ENCODE data around the gene IGSF10. TPM values are rescaled to one million over a fixed set of nuclear protein-coding genes. Genes with fewer than 3 reads are reported as not detected.
"Not testable (repeated sequence)": the region's sequence is repeated elsewhere in the genome, so short reads cannot be mapped to it uniquely, and the experiment has no call there.

Gene IGSF10
- total RNA-seq, 1 donor from 2014 or later = 18.3 TPM

GRCh38 chr3:151487833-151488232 lies 27.0 kb upstream of the IGSF10 start:
- not testable (repeated sequence) for H3K4me3 ChIP-seq (ENCODE audit: low read length in 3 of 3); H3K27ac ChIP-seq (ENCODE audit: low read depth, low read length); H3K27me3 ChIP-seq (ENCODE audit: control insufficient read depth in 3 of 3, insufficient read depth in 3 of 3, low read length in 3 of 3); H3K4me1 ChIP-seq (ENCODE audit: control insufficient read depth in 3 of 3, insufficient read depth in 3 of 3, low read length in 3 of 3); H3K9me3 ChIP-seq (ENCODE audit: control insufficient read depth in 3 of 3, low read length in 3 of 3); H3K36me3 ChIP-seq (ENCODE audit: control insufficient read depth in 3 of 3, insufficient read depth in 3 of 3, low read length in 3 of 3); H3K9ac ChIP-seq (ENCODE audit: low read depth in 1 of 3, low read length in 3 of 3)

DNA sequence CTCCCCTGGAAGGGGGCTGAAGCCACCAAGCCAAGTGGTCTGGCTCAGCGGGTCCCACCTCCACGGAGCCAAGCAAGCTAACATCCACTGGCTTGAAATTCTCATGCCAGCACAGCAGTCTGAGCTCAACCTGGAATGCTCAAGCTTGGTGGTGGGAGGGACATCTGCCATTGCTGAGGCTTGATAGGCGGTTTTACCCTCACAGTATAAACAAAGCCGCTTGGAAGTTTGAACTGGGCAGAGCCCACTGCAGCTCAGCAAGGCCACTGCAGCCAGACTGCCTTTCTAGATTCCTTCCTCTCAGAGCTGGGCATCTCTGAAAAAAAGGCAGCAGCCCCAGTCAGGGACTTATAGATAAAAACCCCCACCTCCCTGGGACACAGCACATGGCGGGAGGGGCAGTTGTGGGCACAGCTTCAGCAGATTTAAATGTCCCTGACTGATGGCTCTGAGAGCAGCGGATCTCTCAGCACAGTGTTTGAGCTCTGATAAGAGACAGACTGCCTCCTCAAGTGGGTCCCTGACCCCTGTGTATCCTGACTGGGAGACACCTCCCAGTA lies 23.2 kb upstream of the IGSF10 start:
- Histone ChIP-seq H3K36me3 (ENCODE audit: control insufficient read depth in 3 of 3, insufficient read depth in 3 of 3, low read length in 3 of 3) (no peaks in the 10 kb centered on the region), H3K27me3 (ENCODE audit: control insufficient read depth in 3 of 3, insufficient read depth in 3 of 3, low read length in 3 of 3) (no peaks in the 10 kb centered on the region), H3K9me3 (ENCODE audit: control insufficient read depth in 3 of 3, low read length in 3 of 3) (peaks cover 0 to 2% (median 0%) of the 10 kb centered on the region in 3 donors), H3K4me3 (ENCODE audit: low read length in 3 of 3) (no peak overlapping the region), H3K4me1 (ENCODE audit: control insufficient read depth in 3 of 3, insufficient read depth in 3 of 3, low read length in 3 of 3) (no peaks in the 10 kb centered on the region), H3K9ac (ENCODE audit: low read depth in 1 of 3, low read length in 3 of 3) (no peak overlapping the region), H3K27ac (ENCODE audit: low read depth, low read length) (no peak overlapping the region)

- Histone ChIP-seq H3K27me3 (ENCODE audit: control insufficient read depth in 3 of 3, insufficient read depth in 3 of 3, low read length in 3 of 3) (no peaks in the 10 kb centered on the region), H3K9me3 (ENCODE audit: control insufficient read depth in 3 of 3, low read length in 3 of 3) (peaks cover 0 to 2% (median 0%) of the 10 kb centered on the region in 3 donors), H3K4me3 (ENCODE audit: low read length in 3 of 3) (no peak overlapping the region), H3K4me1 (ENCODE audit: control insufficient read depth in 3 of 3, insufficient read depth in 3 of 3, low read length in 3 of 3) (no peaks in the 10 kb centered on the region), H3K9ac (ENCODE audit: low read depth in 1 of 3, low read length in 3 of 3) (no peak overlapping the region), H3K27ac (ENCODE audit: low read depth, low read length) (no peak overlapping the region), H3K36me3 (ENCODE audit: control insufficient read depth in 3 of 3, insufficient read depth in 3 of 3, low read length in 3 of 3) (no peaks in the 10 kb centered on the region)
Observed at GRCh38 chr3:151483488-151483887, 22.6 kb upstream of the IGSF10 start.

GRCh38 chr3:151480492-151480891 lies 19.6 kb upstream of the IGSF10 start:
- Histone ChIP-seq H3K9ac (ENCODE audit: low read depth in 1 of 3, low read length in 3 of 3) (no peak overlapping the region), H3K4me3 (ENCODE audit: low read length in 3 of 3) (no peak overlapping the region), H3K36me3 (ENCODE audit: control insufficient read depth in 3 of 3, insufficient read depth in 3 of 3, low read length in 3 of 3) (no peaks in the 10 kb centered on the region), H3K4me1 (ENCODE audit: control insufficient read depth in 3 of 3, insufficient read depth in 3 of 3, low read length in 3 of 3) (peaks cover 0 to 3% (median 3%) of the 10 kb centered on the region in 3 donors), H3K27ac (ENCODE audit: low read depth, low read length) (no peak overlapping the region), H3K9me3 (ENCODE audit: control insufficient read depth in 3 of 3, low read length in 3 of 3) (peaks cover 0 to 2% (median 0%) of the 10 kb centered on the region in 3 donors), H3K27me3 (ENCODE audit: control insufficient read depth in 3 of 3, insufficient read depth in 3 of 3, low read length in 3 of 3) (no peaks in the 10 kb centered on the region)

GRCh38 chr3:151479452-151479851 lies 18.6 kb upstream of the IGSF10 start:
- Histone ChIP-seq H3K9me3 (ENCODE audit: control insufficient read depth in 3 of 3, low read length in 3 of 3) (peaks cover 0 to 2% (median 0%) of the 10 kb centered on the region in 3 donors), H3K4me1 (ENCODE audit: control insufficient read depth in 3 of 3, insufficient read depth in 3 of 3, low read length in 3 of 3) (peaks cover 0 to 3% (median 3%) of the 10 kb centered on the region in 3 donors), H3K36me3 (ENCODE audit: control insufficient read depth in 3 of 3, insufficient read depth in 3 of 3, low read length in 3 of 3) (no peaks in the 10 kb centered on the region), H3K9ac (ENCODE audit: low read depth in 1 of 3, low read length in 3 of 3) (no peak overlapping the region), H3K27ac (ENCODE audit: low read depth, low read length) (no peak overlapping the region), H3K4me3 (ENCODE audit: low read length in 3 of 3) (no peak overlapping the region), H3K27me3 (ENCODE audit: control insufficient read depth in 3 of 3, insufficient read depth in 3 of 3, low read length in 3 of 3) (no peaks in the 10 kb centered on the region)

GRCh38 chr3:151478335-151478697 lies 17.5 kb upstream of the IGSF10 start:
- H3K36me3 ChIP-seq (ENCODE audit: control insufficient read depth in 3 of 3, insufficient read depth in 3 of 3, low read length in 3 of 3) = no peaks in the 10 kb centered on the region
- H3K4me1 ChIP-seq (ENCODE audit: control insufficient read depth in 3 of 3, insufficient read depth in 3 of 3, low read length in 3 of 3) = peaks cover 0 to 3% (median 3%) of the 10 kb centered on the region in 3 donors
- peak overlapping the region in 2 of 3 donors; percentile 2 to 35 for H3K9ac ChIP-seq (ENCODE audit: low read depth in 1 of 3, low read length in 3 of 3)
- peaks cover 0 to 2% (median 0%) of the 10 kb centered on the region in 3 donors for H3K9me3 ChIP-seq (ENCODE audit: control insufficient read depth in 3 of 3, low read length in 3 of 3)
- H3K27me3 ChIP-seq (ENCODE audit: control insufficient read depth in 3 of 3, insufficient read depth in 3 of 3, low read length in 3 of 3) = no peaks in the 10 kb centered on the region
- no peak overlapping the region for H3K4me3 ChIP-seq (ENCODE audit: low read length in 3 of 3)
- H3K27ac ChIP-seq (ENCODE audit: low read depth, low read length) = no peak overlapping the region

DNA sequence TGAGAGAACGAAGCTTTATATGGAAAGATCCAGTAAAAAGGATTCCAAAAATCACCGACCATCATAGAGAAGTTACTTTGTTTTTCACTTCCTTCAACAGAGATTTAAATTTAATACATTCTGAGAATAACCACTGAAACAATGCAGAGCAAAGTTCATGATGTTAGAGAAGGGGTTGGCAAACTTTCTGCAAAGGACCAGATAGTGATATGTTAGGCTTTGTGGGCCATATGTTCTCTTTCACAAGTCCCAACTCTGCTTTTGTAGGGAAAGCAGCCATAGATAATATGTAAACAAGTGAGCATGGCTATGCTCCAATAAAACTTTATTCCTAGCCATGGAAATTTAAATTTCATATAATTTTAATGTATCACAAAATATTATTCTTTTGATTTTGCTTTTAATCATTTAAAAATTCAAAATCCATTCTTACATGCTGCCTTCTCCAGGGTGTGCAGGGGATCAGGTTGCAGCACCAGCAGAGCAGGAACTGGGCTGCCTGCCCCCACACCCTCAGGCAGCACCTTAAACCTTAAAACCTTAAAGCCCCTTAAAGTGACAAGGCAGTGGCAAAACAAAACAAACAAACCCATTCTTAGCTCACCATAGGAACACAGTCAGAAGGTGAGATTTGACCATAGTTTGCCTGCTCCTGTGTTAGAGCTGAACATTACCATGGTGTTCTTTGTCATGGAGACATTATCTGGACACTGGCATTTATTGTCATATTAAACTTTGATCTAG lies 16.9 kb upstream of the IGSF10 start:
- Histone ChIP-seq H3K4me3 (ENCODE audit: low read length in 3 of 3) (no peak overlapping the region), H3K4me1 (ENCODE audit: control insufficient read depth in 3 of 3, insufficient read depth in 3 of 3, low read length in 3 of 3) (peaks cover 0 to 3% (median 3%) of the 10 kb centered on the region in 3 donors), H3K9ac (ENCODE audit: low read depth in 1 of 3, low read length in 3 of 3) (peak overlapping the region in 2 of 3 donors; percentile 2 to 35)

GRCh38 chr3:151476344-151477018 lies 15.6 kb upstream of the IGSF10 start:
- no peaks in the 10 kb centered on the region for H3K9me3 ChIP-seq (ENCODE audit: control insufficient read depth in 3 of 3, low read length in 3 of 3)
- no peaks in the 10 kb centered on the region for H3K36me3 ChIP-seq (ENCODE audit: control insufficient read depth in 3 of 3, insufficient read depth in 3 of 3, low read length in 3 of 3)
- H3K27ac ChIP-seq (ENCODE audit: low read depth, low read length) = no peak overlapping the region
- H3K27me3 ChIP-seq (ENCODE audit: control insufficient read depth in 3 of 3, insufficient read depth in 3 of 3, low read length in 3 of 3) = no peaks in the 10 kb centered on the region
- no peak overlapping the region for H3K4me3 ChIP-seq (ENCODE audit: low read length in 3 of 3)
- H3K4me1 ChIP-seq (ENCODE audit: control insufficient read depth in 3 of 3, insufficient read depth in 3 of 3, low read length in 3 of 3) = peaks cover 0 to 3% (median 3%) of the 10 kb centered on the region in 3 donors
- no peak overlapping the region for H3K9ac ChIP-seq (ENCODE audit: low read depth in 1 of 3, low read length in 3 of 3)

More for the DNA sequence above, 16.9 kb upstream of the IGSF10 start:
- Histone ChIP-seq H3K36me3 (ENCODE audit: control insufficient read depth in 3 of 3, insufficient read depth in 3 of 3, low read length in 3 of 3) (no peaks in the 10 kb centered on the region), H3K27ac (ENCODE audit: low read depth, low read length) (no peak overlapping the region), H3K27me3 (ENCODE audit: control insufficient read depth in 3 of 3, insufficient read depth in 3 of 3, low read length in 3 of 3) (no peaks in the 10 kb centered on the region), H3K9me3 (ENCODE audit: control insufficient read depth in 3 of 3, low read length in 3 of 3) (peaks cover 0 to 2% (median 0%) of the 10 kb centered on the region in 3 donors)

DNA sequence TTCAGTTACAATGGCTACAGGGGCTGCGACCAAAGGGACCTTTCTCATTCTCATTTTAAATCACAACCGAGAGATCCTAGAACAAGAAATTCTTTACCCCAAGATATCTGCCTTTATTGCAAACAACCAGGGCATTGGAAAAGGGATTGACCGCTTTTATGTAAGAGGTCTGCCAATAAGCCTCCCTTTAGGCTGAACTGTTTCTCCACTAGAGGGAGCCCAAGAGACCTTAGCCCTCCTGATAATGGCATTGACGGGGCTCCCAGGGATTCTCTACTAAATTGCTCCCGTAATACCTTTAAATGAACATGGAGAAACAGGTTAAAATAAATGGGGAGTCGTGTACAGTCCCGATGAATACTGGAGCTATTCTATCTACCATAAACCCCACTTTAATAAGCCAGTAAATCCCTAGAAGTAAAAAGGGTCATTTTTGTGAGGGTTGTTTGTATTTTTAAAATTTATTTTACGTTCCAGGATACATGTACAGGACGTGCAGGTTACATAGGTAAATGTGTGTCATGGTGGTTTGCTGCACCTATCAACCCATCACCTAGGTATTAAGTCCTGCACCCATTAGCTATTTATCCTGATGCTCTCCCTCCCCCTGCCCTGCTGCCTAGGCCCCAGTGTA lies 7.5 kb upstream of the IGSF10 start:
- Histone ChIP-seq H3K27ac (ENCODE audit: low read depth, low read length) (no peak overlapping the region), H3K4me3 (ENCODE audit: low read length in 3 of 3) (no peak overlapping the region), H3K27me3 (ENCODE audit: control insufficient read depth in 3 of 3, insufficient read depth in 3 of 3, low read length in 3 of 3) (no peaks in the 10 kb centered on the region), H3K4me1 (ENCODE audit: control insufficient read depth in 3 of 3, insufficient read depth in 3 of 3, low read length in 3 of 3) (no peaks in the 10 kb centered on the region), H3K9me3 (ENCODE audit: control insufficient read depth in 3 of 3, low read length in 3 of 3) (no peaks in the 10 kb centered on the region), H3K9ac (ENCODE audit: low read depth in 1 of 3, low read length in 3 of 3) (no peak overlapping the region), H3K36me3 (ENCODE audit: control insufficient read depth in 3 of 3, insufficient read depth in 3 of 3, low read length in 3 of 3) (no peaks in the 10 kb centered on the region)

Measured in skeletal muscle tissue (tissue), 4 donors.